Measurements from ENCODE around the gene SPANXA1. TPM values are rescaled to one million over a fixed set of nuclear protein-coding genes. Genes with fewer than 3 reads are reported as not detected.

The SPANXA1 gene
- total and polyA plus RNA-seq, 10 of the 15 experiments (the other 5 are each of a cell fraction or from before 2014, with no cell fraction given): 0.16 TPM; not detected in 9

DNA sequence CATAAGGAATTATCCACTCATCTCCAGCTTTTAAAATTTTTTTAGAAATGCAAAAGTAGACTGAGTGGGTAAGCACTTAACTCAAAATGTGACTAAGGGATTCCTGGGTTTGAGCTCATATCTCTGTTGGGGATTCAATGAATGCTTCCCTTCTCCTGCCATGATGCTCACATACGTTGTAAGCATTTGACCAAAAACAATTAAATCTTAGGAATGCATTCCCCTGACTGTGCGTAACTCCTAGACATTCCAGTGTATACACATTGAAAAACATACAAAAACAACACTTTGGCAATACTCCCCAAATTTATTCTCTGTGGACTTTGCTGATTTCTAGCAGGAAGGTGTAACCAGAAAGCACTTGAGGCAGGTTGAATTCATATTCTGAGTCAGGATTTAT is 34.8 kb upstream of the SPANXA1 start:
- intact Hi-C loops (cut with micrococcal nuclease; ENCODE audit: unreplicated experiment): no loop called here
- no peaks in the 10 kb centered on the region for H3K27me3 ChIP-seq (replicated peaks in 1 of 2; ENCODE audit: control insufficient read depth in 2 of 2, insufficient read depth in 2 of 2, low read length in 1 of 2)

More for the DNA sequence above, 34.8 kb upstream of the SPANXA1 start:
- DNase-seq (ENCODE audit: low read depth, low spot score): no peak
- no peak overlapping the region for H3K9ac ChIP-seq (ENCODE audit: control insufficient read depth, insufficient read depth, low read length)
- H3K4me2 ChIP-seq (ENCODE audit: control insufficient read depth, insufficient read depth): no peak overlapping the region
- no peak for FAIRE-seq
- H3K27ac ChIP-seq (ENCODE audit: control insufficient read depth, insufficient read depth): no peak overlapping the region
- ChIA-PET SMC1A (ENCODE audit: uncharacterized antibody, unreplicated experiment) (no interaction called here), RAD21 (ENCODE audit: unreplicated experiment) (no interaction called here), CTCF (interaction anchor here (1.0 kb wide), 1 partner anchor 12 kb away, joined by 3 read pairs; no protein-coding TSS in a partner anchor), POLR2A (no interaction called here)
- 18% methylated on average over 2 of the region's 2 CpGs for WGBS (ENCODE audit: insufficient coverage, insufficient replicate concordance, low lambda C conversion rate, missing lambda C conversion rate)
- no peak overlapping the region for H3K4me3 ChIP-seq
- no peaks in the 10 kb centered on the region for H4K20me1 ChIP-seq (ENCODE audit: control insufficient read depth, insufficient read depth)
- H2AFZ ChIP-seq (ENCODE audit: control insufficient read depth, low read depth, low read length): no peak overlapping the region
- TF ChIP-seq, protein P1, sequence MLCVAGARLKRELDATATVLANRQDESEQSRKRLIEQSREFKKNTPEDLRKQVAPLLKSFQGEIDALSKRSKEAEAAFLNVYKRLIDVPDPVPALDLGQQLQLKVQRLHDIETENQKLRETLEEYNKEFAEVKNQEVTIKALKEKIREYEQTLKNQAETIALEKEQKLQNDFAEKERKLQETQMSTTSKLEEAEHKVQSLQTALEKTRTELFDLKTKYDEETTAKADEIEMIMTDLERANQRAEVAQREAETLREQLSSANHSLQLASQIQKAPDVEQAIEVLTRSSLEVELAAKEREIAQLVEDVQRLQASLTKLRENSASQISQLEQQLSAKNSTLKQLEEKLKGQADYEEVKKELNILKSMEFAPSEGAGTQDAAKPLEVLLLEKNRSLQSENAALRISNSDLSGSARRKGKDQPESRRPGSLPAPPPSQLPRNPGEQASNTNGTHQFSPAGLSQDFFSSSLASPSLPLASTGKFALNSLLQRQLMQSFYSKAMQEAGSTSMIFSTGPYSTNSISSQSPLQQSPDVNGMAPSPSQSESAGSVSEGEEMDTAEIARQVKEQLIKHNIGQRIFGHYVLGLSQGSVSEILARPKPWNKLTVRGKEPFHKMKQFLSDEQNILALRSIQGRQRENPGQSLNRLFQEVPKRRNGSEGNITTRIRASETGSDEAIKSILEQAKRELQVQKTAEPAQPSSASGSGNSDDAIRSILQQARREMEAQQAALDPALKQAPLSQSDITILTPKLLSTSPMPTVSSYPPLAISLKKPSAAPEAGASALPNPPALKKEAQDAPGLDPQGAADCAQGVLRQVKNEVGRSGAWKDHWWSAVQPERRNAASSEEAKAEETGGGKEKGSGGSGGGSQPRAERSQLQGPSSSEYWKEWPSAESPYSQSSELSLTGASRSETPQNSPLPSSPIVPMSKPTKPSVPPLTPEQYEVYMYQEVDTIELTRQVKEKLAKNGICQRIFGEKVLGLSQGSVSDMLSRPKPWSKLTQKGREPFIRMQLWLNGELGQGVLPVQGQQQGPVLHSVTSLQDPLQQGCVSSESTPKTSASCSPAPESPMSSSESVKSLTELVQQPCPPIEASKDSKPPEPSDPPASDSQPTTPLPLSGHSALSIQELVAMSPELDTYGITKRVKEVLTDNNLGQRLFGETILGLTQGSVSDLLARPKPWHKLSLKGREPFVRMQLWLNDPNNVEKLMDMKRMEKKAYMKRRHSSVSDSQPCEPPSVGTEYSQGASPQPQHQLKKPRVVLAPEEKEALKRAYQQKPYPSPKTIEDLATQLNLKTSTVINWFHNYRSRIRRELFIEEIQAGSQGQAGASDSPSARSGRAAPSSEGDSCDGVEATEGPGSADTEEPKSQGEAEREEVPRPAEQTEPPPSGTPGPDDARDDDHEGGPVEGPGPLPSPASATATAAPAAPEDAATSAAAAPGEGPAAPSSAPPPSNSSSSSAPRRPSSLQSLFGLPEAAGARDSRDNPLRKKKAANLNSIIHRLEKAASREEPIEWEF (IDR thresholded peaks at IDR 0.05; ENCODE audit: insufficient replicate concordance, low read depth, low read length): no peak
- TF ChIP-seq, protein P2, sequence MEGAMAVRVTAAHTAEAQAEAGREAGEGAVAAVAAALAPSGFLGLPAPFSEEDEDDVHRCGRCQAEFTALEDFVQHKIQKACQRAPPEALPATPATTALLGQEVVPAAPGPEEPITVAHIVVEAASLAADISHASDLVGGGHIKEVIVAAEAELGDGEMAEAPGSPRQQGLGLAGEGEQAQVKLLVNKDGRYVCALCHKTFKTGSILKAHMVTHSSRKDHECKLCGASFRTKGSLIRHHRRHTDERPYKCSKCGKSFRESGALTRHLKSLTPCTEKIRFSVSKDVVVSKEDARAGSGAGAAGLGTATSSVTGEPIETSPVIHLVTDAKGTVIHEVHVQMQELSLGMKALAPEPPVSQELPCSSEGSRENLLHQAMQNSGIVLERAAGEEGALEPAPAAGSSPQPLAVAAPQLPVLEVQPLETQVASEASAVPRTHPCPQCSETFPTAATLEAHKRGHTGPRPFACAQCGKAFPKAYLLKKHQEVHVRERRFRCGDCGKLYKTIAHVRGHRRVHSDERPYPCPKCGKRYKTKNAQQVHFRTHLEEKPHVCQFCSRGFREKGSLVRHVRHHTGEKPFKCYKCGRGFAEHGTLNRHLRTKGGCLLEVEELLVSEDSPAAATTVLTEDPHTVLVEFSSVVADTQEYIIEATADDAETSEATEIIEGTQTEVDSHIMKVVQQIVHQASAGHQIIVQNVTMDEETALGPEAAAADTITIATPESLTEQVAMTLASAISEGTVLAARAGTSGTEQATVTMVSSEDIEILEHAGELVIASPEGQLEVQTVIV (IDR thresholded peaks at IDR 0.05; ENCODE audit: borderline replicate concordance, partially characterized antibody): no peak
- TF ChIP-seq SUZ12 (IDR thresholded peaks at IDR 0.05; ENCODE audit: unreplicated experiment) (no peak), STAT1 (conservative IDR thresholded peaks at IDR 0.05) (no peak), POLR2AphosphoS5 (IDR thresholded peaks at IDR 0.05; ENCODE audit: low read length) (no peak), HDGF (IDR thresholded peaks at IDR 0.05) (no peak), SMARCA5 (IDR thresholded peaks at IDR 0.05) (no peak), MTA2 (IDR thresholded peaks at IDR 0.05; ENCODE audit: low read depth) (no peak)
- TF ChIP-seq, protein P3, sequence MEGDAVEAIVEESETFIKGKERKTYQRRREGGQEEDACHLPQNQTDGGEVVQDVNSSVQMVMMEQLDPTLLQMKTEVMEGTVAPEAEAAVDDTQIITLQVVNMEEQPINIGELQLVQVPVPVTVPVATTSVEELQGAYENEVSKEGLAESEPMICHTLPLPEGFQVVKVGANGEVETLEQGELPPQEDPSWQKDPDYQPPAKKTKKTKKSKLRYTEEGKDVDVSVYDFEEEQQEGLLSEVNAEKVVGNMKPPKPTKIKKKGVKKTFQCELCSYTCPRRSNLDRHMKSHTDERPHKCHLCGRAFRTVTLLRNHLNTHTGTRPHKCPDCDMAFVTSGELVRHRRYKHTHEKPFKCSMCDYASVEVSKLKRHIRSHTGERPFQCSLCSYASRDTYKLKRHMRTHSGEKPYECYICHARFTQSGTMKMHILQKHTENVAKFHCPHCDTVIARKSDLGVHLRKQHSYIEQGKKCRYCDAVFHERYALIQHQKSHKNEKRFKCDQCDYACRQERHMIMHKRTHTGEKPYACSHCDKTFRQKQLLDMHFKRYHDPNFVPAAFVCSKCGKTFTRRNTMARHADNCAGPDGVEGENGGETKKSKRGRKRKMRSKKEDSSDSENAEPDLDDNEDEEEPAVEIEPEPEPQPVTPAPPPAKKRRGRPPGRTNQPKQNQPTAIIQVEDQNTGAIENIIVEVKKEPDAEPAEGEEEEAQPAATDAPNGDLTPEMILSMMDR (IDR thresholded peaks at IDR 0.05 in 2 of 3, conservative IDR thresholded peaks at IDR 0.05 in 1 of 3; ENCODE audit: control insufficient read depth in 2 of 3, extremely low read depth in 1 of 3, insufficient read depth in 1 of 3, low read depth in 3 of 3, low read length in 3 of 3): no peak
- TF ChIP-seq, protein P4, sequence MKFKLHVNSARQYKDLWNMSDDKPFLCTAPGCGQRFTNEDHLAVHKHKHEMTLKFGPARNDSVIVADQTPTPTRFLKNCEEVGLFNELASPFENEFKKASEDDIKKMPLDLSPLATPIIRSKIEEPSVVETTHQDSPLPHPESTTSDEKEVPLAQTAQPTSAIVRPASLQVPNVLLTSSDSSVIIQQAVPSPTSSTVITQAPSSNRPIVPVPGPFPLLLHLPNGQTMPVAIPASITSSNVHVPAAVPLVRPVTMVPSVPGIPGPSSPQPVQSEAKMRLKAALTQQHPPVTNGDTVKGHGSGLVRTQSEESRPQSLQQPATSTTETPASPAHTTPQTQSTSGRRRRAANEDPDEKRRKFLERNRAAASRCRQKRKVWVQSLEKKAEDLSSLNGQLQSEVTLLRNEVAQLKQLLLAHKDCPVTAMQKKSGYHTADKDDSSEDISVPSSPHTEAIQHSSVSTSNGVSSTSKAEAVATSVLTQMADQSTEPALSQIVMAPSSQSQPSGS (IDR thresholded peaks at IDR 0.05; ENCODE audit: low read length): no peak
- in situ Hi-C loops (cut with MboI): no loop called here
- no peaks in the 10 kb centered on the region for H3K36me3 ChIP-seq (ENCODE audit: control insufficient read depth in 2 of 2, insufficient read depth in 2 of 2, low read length in 1 of 2)
- no peak for ATAC-seq
- BruUV-seq (replicated peaks): no TSS peak
- H3K79me2 ChIP-seq (ENCODE audit: control insufficient read depth, insufficient read depth, low read length): no peaks in the 10 kb centered on the region
- H3K4me1 ChIP-seq (ENCODE audit: control insufficient read depth, insufficient read depth, low read length): no peaks in the 10 kb centered on the region
- H3K9me3 ChIP-seq (replicated peaks; ENCODE audit: control insufficient read depth, insufficient read depth, low read length): no peaks in the 10 kb centered on the region
